Mesodermal cell (in vitro differentiated cells): ENCODE results near the gene SH2D2A.

ENCODE experiments used
- H3K27ac ChIP-seq: 2 replicates; pipeline ENCODE4 v1.7.0; 2013; ENCODE audit warnings: mild to moderate bottlenecking, low read depth, low read length, moderate library complexity; ENCODE audit not compliant: severe bottlenecking
- H3K36me3 ChIP-seq: 2 replicates; pipeline ENCODE4 v1.7.1; 2013; ENCODE audit warnings: mild to moderate bottlenecking, low read length, moderate library complexity; ENCODE audit not compliant: control insufficient read depth, insufficient read depth
- H3K4me1 ChIP-seq: one replicate; pipeline ENCODE4 v1.7.1; 2013; ENCODE audit warnings: mild to moderate bottlenecking, low read length; ENCODE audit not compliant: insufficient read depth, control insufficient read depth, poor library complexity, severe bottlenecking
- H3K4me3 ChIP-seq: 2 replicates; pipeline ENCODE4 v1.7.0; 2013; ENCODE audit warnings: low read length, control low read depth, mild to moderate bottlenecking; ENCODE audit not compliant: insufficient read depth, poor library complexity, severe bottlenecking; ENCODE audit errors: extremely low read depth
- H3K9me3 ChIP-seq: 2 replicates; pipeline ENCODE4 v1.7.1; 2013; ENCODE audit warnings: mild to moderate bottlenecking, low read length, moderate library complexity; ENCODE audit not compliant: control insufficient read depth
- WGBS, 2 experiments: methylation state at CpG; one replicate each; pipeline ENCODE4 v1.1.5; 2013; ENCODE audit warnings: missing lambda C conversion rate in 2 of 2; ENCODE audit not compliant: insufficient coverage in 2 of 2; 5-methylcytosine and 5-hydroxymethylcytosine counted together

The SH2D2A gene

DNA sequence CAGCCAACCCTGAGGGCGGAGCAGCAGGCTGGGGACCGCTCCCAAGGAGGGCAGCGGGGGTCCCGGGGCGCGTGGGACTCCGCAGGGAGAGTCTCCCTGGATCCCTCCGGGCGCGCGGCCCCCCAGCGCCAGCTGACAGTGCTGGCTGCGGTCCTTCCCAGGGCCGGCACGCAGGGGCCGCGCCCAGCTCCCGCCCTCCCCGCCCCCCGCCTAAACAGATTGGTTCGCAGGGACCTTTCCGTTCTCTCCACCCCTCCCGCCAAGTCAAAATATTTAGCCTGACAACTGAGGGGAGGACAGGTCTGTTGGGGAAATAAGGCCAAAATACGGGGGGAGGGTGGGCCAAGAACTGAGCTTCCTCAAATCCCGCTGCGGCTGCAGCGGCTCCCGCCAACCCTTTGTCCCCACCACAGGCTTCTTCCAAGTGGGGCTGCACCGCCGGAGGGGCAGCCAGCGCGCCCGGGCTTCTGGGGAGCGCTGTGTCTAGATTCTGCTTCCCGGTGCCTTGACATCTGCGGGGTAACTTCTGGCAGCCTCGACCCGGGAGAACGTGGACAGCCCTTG is 42.4 kb upstream of the SH2D2A start, which contains the start of gene INSRR:
Gene INSRR (minus strand): TSS at position 159 of the 564 bp plus-strand sequence. CDS start 496 bp downstream, outside the sequence.
- no peaks in the 10 kb centered on the region for H3K9me3 ChIP-seq
- WGBS, 2 experiments: 1% methylated on average over 25 to 27 of the region's 39 CpGs
- no peak within 1 kb of the TSS for H3K27ac ChIP-seq
- peak within 1 kb of the TSS; percentile 41 for H3K4me3 ChIP-seq
- H3K4me1 ChIP-seq: peaks cover 21% of the 10 kb centered on the region
- H3K36me3 ChIP-seq: no peaks in the 10 kb centered on the region

- no peaks in the 10 kb centered on the region for H3K9me3 ChIP-seq
- peak overlapping the region; percentile 41 for H3K4me3 ChIP-seq
- WGBS, 2 experiments: 10 to 18% methylated on average over 5 of the region's 5 CpGs
- H3K27ac ChIP-seq: no peak overlapping the region
- H3K36me3 ChIP-seq: no peaks in the 10 kb centered on the region
- peaks cover 20% of the 10 kb centered on the region for H3K4me1 ChIP-seq
These were observed 41.9 kb upstream of the SH2D2A start for GRCh38 chr1:156858555-156858956.

DNA sequence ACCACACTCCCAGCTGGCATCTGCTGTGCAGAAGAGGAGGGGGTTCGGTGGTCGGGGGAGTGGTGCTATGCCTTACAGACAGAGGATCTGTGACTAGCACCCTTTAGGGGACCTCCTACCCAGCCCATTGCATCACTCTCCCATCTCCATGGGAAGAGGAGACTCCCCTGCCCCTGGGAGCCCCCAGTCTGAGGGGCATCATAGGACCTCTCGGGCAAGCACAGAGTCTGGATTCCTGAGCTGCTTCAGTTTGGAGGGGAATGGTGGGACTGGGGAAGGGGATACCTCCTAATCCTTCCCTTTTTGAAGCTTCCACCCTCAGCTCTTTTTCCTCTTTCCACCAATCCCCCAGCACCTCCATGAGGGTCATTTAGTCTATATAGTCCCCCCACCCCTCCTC is 40.9 kb upstream of the SH2D2A start:
- no CpG with 5 or more reads among the region's 3 CpGs for WGBS, 2 experiments
- no peak overlapping the region for H3K4me3 ChIP-seq
- no peaks in the 10 kb centered on the region for H3K36me3 ChIP-seq
- H3K27ac ChIP-seq: no peak overlapping the region
- no peaks in the 10 kb centered on the region for H3K9me3 ChIP-seq
- H3K4me1 ChIP-seq: peaks cover 11% of the 10 kb centered on the region

DNA sequence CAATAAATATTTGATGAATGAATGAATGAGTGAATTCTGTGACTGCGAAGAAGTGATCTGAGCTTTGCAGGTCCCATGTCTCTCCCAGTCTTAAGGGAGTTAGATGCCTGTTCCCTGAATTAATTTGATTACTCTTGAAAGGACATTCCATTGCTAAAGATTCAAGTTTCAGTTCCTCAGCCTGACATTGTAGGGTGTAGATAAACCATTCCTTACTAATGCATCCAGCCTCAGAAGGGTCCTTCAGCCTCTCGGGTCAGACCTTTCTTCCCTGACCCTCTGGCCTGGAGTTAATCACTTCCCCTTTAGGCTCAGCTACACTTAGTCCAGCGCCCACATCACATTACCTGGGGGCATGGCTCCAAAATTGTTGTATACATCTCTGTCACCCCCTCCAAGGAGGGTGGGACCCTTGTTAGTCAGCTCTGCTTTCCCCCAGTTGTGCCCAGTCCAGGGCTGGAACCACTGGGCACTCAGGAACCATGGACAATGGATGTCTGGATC is 39.7 kb upstream of the SH2D2A start:
- H3K27ac ChIP-seq: no peak overlapping the region
- peaks cover 5% of the 10 kb centered on the region for H3K4me1 ChIP-seq
- 86% methylated on average over 3 of the region's 3 CpGs for WGBS, 2 experiments
- no peak overlapping the region for H3K4me3 ChIP-seq
- no peaks in the 10 kb centered on the region for H3K9me3 ChIP-seq
- no peaks in the 10 kb centered on the region for H3K36me3 ChIP-seq

DNA sequence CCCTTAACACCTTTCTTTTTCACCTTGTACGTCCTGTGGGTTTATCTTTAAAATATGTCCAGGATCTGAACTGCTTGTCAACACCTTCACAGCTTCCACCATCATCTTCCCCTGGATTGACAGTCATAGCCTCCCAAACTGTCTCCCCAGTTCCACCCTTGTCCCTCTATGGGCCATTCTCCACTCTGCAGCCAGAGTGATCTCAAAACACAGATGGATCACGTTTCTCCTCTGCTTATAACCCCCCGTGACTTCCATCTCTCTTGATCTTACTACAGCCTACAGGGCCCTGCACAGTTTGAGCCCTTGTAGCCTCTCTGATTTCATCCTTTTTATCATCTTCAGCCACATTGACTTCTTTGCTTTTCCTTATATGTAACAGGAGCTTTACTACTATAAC is 38.0 kb upstream of the SH2D2A start:
- no peak overlapping the region for H3K27ac ChIP-seq
- no peaks in the 10 kb centered on the region for H3K36me3 ChIP-seq
- WGBS, 2 experiments: 63 to 70% methylated on average over 3 of the region's 3 CpGs
- no peak overlapping the region for H3K4me3 ChIP-seq
- no peaks in the 10 kb centered on the region for H3K4me1 ChIP-seq
- H3K9me3 ChIP-seq: no peaks in the 10 kb centered on the region

DNA sequence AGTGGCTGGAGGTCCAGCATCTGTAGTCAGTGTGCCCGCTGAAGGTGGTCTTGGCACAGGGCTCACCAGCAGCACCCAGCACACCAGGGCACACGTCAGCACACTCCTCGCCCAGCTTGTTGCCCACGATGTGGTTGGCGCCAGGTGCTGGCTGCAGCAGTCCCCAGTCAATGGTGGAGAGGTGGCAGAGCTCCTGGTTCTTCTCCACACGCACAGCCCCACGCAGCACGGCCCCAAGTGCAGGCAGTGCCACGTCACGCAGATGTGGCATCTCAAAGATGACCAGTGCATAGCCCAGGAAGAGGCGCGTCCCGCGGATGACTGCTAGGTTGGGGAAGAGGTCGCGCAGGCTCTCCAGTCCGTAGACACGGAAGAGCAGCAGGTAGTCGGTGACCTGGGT is 37.1 kb upstream of the SH2D2A start:
- Histone ChIP-seq H3K27ac (no peak overlapping the region), H3K4me3 (no peak overlapping the region), H3K36me3 (no peaks in the 10 kb centered on the region), H3K9me3 (no peaks in the 10 kb centered on the region), H3K4me1 (no peaks in the 10 kb centered on the region)
- WGBS, 2 experiments: 93% methylated on average over 16 to 19 of the region's 19 CpGs

DNA sequence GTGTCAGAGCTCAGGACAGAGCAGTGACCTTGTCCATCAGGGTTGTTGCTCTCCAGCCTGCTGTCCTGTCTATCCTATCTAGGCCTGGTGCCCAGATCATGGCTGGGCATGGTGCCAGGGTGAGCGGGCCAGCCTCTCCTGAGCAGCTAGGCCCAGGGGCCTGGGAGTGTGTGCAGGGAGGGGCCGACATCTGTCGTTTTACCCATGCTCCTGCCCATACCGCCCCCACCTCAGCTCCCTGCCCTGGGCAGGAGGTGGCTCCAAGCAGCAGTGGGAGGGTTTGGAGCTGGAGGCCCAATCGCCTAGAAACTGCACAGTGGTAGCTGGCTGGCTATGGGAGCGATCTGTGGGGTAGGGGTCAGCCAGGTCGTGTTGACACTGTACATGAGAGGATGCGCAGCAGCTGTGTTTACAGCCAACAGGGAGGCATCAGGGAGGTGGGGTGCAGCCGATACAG is 35.8 kb upstream of the SH2D2A start:
- no peak overlapping the region for H3K4me3 ChIP-seq
- H3K36me3 ChIP-seq: no peaks in the 10 kb centered on the region
- no peak overlapping the region for H3K27ac ChIP-seq
- no peaks in the 10 kb centered on the region for H3K4me1 ChIP-seq
- 69 to 79% methylated on average over 6 to 8 of the region's 9 CpGs for WGBS, 2 experiments
- no peaks in the 10 kb centered on the region for H3K9me3 ChIP-seq

- H3K4me1 ChIP-seq: no peaks in the 10 kb centered on the region
- no peaks in the 10 kb centered on the region for H3K9me3 ChIP-seq
- no peak overlapping the region for H3K27ac ChIP-seq
- H3K4me3 ChIP-seq: no peak overlapping the region
- WGBS, 2 experiments: 89% methylated on average over 11 to 16 of the region's 17 CpGs
- H3K36me3 ChIP-seq: no peaks in the 10 kb centered on the region
These were observed 35.2 kb upstream of the SH2D2A start for GRCh38 chr1:156851779-156852417.

- Histone ChIP-seq H3K9me3 (no peaks in the 10 kb centered on the region), H3K4me1 (no peaks in the 10 kb centered on the region), H3K36me3 (no peaks in the 10 kb centered on the region), H3K4me3 (no peak overlapping the region), H3K27ac (no peak overlapping the region)
- 50 to 55% methylated on average over 22 to 23 of the region's 23 CpGs for WGBS, 2 experiments
These were observed 32.5 kb upstream of the SH2D2A start for GRCh38 chr1:156849151-156849496.

DNA sequence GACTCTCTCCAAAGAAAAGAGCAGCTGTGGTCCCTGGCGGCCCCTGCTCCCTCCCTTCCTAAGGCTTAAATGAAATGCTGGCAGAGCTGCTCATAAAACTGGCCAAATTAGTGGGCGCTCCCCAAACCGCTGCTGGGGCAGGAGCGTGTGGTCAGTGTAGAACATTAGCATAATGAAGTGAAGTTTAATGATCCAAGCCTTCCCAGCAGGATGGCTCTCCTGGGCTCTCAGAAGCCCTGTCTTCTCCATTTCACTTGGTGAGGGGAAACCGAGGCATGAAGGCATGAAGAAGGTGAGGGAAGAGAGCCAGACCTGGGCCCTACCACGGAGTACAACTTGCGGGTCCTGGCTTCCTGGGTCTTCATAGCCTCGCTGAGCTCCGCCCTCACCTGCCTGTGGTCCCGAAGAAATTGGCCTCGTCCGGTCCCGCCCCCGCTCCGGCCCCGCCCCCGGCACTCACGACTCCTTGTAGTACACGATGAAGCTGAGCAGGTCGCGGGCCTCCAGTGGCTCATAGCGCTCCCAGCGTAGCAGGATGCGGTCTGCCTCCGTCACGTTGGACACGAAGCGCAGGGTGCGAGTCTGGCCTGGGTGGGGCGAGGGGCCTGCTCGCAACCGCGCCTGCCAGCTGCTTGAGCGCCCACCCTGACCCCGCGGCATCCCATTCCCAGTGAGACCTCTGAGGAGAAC is 32.0 kb upstream of the SH2D2A start:
- Histone ChIP-seq H3K4me3 (no peak overlapping the region), H3K27ac (no peak overlapping the region), H3K4me1 (no peaks in the 10 kb centered on the region), H3K36me3 (no peaks in the 10 kb centered on the region), H3K9me3 (no peaks in the 10 kb centered on the region)
- 17 to 18% methylated on average over 31 to 32 of the region's 36 CpGs for WGBS, 2 experiments
